GM21737 (cell line): ENCODE results near the gene ZNF280D.

Experiments used
- ATAC-seq: cut with Tn5 transposase; IDR thresholded peaks from one replicate; pipeline ENCODE4 v1.9.1; 2021; ENCODE audit warnings: mild to moderate bottlenecking, moderate library complexity; ENCODE audit not compliant: unreplicated experiment

ZNF280D gene

DNA sequence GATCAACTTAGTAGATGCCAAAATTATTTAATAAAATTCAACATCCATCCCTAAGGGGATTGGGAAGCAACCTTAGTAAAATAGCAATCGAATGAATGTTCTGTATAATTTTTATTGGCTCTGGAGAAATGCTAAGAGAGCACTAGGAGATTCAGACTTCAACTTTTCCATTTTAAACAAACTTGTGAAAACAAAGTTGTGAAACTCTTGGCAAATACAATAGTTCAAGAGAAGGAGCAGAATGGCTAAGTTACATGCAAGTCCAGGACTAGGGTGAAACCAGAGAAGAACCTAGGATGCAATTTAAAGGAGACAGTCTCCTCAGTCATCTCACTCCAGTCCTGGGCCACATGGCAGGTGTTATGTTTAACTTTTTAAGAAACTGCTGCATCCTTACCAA, 16.7 kb upstream of the ZNF280D start:
- no peak for ATAC-seq

DNA sequence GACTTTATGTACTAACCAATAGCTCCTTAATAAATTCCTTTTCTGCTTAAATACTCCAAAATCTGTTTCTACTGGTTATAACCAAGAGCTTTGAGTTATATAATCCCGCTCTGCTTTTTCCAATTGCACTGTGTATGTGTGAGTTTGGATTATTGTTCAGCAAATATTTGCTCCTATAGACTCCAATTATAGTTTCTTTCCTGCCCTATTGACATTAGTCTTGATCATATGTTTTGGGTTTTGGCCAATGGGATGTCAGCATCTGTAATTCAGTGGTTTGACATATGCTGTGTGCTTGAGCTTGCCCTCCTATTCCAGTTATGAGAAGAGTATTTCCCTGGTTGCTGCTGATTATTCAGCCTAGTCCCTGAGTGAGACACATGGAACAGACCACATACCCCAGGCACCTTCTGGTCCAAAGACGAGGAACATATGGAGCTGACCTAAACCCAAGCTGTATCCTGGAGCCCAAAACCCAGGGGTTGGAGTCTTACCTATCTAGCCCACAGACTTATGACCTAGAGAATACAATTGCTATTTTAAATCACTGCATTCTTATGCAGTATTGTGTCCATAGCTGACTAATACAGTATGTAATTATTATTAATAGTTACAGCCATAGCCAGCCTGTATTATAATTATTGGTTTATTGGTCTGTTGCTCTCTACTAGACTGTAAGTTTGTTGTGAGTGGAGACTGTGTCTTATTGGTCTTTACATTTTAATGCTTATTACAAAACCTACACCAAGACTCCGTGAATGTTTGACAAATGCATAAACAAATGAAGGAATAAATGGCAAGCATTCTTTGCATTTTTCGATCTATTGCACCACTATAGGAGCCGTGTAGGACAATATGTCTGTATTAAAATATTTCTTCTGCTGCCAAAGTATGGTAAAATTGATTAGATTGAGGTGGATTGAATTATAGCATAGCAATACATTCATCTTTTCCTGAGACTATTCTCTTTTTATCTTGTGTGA, 11.7 kb upstream of the ZNF280D start:
- no peak for ATAC-seq

DNA sequence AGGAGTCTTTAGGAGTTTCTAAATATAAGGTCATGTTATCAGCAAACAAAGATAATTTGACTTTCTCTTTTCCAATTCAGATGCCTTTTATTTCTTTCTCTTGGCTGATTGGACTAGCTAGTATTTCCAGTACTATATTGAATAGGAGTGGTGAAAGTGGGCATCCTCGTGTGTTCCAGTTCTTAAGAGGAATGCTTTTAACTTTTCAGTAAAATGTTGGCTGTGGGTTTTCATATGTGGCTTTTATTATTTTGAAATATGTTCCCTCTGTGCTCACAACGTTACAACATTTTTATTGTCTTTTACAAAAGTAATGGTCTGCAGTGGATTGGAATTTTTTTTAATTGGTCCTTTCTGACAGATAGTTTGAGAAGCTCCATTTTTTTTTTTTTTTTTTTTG, 8.2 kb upstream of the ZNF280D start:
- no peak for ATAC-seq

DNA sequence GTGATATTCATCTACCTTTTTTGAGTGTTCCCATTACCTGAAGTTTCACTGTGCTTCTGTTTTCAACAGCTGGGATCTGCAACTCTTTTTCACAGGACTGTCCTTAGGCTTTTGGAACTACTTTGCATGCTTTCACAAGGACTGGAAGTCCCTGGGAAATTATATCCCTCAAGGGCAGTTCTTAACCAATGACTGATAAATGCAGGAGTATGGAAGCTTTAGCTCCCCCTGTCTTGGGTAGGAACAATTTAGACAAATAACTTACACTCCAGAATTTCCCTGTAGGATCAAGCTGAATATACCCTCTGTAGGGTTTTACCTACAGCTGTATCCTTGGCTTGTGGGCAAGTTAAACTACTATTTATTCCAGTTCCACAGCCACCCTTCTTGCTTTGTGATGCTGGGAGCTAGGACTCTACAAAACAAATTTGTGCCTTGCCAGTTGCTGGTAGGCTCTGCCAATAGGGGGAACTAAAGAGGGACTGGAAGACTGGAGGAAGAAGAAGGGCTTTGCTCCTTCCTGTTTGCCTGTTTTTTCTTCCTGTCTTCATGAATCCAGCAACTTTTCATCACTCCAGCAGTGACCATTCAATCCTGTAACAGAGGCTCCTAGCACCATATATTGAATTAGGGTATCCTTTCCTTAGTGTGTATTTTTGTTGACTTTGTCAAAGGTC, 6.8 kb upstream of the ZNF280D start:
- ATAC-seq: no peak

DNA sequence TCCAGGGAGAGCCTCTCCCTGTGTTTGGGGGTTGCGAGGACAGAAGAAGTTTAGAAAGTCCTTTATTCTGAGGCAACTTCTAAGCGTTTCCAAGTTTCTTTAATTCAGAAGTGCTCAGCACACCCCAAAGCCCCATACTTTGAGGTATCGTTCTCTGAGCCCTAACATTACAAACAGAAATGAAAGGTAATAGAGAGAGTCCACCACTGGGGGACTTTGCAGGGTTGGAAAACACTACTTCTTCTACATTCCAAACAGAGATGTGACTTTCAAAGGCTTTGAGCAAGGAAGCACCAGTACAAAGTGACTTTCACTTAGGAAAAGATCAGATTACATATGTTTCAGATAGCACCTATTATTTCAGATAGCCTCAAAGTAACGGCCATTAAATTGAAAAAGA, 6.2 kb upstream of the ZNF280D start:
- ATAC-seq: no peak

DNA sequence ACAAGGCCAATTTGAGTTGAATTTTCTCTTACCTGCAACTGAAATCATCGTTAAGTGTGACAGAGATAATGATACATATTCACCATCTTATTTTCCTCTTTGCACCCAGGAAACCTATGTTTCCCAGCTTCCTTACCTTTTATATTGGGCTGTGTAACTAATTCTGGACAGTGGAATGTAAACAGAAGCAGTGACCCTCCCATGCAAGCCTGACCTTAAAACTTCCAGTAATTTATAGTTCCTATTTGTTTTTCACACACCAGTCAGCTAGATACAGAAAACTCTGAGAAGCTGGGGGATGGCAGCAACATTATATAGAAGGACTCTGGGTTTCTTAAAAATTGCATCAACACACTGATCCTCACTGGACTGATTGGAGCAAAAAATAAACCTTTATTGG, 4.5 kb upstream of the ZNF280D start:
- no peak for ATAC-seq

DNA sequence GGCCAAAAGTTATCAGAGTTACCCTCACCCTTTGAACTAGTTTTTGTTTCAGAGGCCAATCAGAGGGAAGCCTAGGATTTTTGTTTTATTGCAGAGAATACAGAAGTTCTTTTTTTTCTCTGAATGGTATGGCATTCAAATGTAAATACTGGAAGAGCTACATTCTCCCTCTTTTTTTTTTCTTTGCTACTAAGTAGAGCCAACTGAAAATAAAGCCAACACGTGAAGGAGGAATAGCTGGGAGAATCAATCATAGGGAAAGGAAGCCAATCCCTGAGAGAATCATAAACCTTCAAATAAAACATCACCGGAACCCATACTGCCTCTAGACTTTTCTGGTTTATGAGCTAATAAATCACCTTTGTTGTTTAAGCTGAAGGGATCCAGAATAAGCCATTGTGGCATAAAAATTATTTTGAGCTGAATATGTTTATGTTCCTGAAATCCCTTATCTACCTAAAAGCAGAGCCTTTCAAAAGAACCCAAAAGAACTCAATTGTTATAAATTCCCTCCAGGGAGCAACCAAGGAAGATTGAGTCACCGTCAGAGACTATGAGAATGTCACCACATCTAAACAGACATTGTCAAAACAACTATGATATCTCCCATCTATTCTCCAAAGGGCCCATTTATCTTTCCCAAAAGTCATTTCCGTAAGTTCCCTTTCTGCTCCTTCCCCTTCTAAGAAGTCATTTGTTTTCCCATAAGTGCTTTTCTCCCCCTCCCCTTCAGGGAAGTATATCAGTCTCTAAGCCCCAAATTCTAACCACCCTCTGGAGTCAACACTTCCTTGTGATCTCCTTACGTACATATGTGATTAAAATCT, 3.8 kb upstream of the ZNF280D start:
- no peak for ATAC-seq

DNA sequence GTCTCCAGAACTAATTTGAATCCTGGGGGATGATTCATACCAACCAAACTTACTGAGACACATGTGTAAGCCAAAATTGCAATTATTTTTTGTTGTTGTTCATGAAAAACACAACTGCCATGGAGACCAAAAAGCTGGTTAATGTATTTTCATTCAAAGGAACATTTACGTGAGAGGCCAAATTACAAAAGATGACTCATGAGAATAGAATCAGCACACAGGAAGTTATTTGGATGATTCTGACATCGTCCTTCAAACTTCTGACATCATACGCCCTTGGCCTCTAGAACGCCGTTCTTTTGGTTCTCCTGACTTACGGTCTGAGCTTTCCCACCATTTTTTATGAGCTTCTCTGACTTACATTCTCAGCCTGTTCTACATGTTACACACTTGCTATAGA, 3.0 kb upstream of the ZNF280D start:
- ATAC-seq: no peak

DNA sequence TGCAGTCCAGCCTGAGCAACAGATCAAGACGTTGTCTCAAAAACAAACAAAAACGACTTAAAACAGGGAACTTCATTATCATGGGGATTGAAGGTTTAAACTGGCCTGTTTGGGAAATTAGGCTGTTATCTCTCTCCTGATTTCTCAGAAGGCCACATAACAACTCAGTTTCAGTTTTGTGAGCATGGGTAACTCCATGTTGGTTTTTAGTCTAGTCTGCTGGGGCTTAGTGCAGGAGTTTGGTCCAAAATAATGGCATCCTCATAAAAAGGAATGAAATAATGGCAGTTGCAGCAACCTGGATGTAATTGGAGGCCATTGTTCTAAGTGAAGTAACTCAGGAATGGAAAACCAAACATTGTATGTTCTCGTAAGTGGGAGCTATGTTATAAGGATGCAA, 2.3 kb upstream of the ZNF280D start:
- ATAC-seq: no peak

DNA sequence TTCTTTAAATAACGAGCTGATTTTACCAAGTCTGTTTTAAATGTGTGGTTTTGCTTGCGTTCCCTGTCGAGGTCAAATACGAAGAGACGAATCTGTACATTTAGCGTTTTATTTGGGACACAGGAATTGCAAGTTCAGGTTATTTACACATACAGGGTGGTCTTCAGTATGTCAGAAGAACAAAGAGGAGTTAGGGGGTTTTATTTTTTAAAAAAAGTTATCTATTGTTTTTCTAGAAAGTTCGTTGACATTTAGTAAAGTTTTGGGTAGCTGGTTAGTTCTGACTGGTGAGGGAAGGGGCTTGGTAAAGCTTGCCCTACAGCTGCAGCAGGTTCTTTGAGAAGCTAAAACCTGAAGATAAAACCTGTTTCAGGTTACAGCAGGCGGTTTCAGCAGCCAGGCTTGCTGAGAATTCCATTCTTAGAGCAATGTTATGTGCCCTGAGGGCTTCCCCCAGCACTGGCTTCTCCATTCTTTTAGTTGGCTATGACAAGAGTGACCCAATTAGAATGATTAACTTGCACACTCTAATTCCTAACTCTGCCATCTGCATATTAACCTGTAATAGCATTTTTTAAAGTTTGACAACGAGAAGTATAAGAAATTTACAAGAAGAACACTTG, 815 bp upstream of the ZNF280D start:
- ATAC-seq: no peak

DNA sequence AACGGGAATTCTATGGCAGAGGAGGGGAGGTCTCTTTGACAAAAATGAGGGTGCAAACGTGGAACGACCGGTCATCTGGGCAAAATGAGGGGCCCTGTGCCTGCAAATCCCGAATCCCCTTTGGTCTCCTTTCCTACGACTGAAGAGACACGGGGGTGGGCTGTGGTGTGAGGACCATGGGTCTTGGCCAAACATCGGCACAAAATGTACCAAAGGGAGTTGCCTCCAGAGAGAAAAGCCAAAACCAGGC, 498 bp downstream of the ZNF280D start:
- no peak for ATAC-seq

DNA sequence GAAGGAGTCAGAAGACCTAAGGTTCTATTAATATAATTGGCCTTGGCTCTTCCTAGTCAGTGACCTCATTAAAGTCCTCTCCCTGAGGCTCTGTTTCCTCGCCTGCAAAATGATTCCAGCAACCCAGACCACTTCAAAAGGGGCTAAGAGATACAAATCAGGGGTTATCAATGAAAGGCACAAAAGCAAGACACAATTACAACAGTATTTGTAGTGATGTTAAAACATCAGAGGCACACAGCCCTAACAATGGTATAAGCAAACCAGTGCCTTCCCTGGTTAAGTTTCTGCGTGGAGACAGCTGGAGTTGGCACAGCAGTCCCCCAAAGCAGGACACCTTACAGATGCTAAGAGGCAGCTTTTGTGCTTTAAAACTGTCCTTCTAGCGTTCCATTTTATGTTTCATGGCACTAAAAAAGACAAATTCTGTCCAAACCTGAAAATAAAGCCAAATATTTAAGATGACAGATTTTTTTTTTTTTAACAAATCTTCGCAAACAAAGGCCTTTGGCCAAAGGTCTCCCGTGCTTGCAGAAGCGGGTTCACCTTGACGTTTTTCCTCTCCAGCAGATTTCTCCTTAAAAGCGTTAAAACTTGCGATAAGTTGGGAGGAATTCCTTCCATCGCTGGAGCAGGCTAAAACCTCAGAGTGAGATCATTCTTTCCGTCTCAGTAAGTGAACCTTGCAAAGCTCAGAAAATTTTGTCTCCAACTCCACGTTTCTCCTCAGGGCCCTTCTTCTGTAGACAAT, 999 bp downstream of the ZNF280D start:
- no peak for ATAC-seq

DNA sequence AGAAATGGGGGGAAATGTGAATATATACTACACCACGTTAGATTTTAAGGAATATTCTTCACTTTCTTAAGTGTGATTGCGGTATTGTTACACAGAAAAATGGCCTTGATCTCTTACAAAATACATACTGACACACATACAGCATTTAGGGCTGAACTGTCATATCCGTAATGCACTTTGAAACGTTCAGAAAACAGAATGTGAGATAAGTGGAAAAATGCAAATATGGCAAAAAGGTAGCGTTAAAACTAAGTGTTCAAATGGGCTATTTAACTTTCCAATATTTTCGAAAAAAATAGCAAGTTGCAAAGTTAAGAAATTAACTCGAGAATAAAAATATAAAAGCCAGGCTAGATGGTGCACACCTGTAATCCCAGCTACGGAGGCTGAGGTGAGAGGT, 1.8 kb downstream of the ZNF280D start:
- no peak for ATAC-seq

DNA sequence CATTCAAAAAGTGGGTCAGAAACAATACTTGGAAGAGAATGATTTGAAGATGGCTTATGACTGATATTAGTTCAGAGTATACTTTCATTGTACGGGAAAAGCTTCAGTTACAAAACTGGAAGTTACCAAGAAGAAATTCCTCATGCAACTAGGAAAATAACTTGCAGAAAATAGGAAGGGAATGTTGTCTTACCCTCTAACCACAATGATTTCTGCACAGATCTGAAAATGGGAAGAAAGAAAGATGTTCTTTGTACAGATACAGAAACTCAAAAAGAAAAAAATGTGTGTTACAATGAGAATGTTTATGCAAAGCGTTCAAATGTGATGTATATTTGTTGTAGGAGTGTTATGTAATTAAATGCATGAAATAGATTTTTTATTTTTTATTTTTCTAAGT, 3.7 kb downstream of the ZNF280D start:
- no peak for ATAC-seq

DNA sequence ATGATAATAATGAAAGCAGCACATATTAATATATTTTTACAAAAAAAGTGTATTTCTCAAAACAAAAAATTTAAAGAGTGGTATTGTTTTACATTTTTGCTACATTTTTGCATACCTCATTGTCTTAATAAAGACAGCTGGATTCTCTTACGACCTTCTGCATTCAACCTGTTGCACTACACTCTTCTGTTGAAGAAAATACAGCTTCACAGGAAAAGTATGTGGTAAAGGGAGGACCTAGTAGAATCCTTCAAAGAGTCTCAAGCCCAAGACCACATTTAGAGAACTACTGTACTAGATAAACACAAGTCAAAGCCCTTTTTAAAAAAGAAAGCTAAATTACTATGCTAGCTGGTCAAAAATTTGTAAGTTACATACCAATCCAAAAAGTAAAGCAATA, 7.9 kb downstream of the ZNF280D start:
- no peak for ATAC-seq

DNA sequence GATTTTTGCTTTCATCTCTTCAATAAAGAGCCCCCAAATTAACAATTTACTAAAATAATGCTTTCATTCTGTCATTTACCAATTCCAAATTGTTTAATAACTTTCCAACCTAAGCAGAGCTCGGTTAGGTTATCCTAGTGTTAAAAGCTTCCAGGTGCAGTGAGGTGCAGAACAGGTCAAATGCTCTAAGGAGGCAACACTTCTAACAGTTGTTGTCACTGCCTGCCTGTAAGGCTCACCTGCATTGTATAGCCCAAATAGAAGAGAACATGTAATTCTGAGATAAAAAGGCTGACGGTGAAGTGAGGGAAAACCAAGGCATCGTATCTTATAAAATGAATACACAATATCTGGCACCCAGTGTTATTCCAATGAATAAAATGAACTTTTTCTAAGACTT, 9.1 kb downstream of the ZNF280D start:
- ATAC-seq: no peak

DNA sequence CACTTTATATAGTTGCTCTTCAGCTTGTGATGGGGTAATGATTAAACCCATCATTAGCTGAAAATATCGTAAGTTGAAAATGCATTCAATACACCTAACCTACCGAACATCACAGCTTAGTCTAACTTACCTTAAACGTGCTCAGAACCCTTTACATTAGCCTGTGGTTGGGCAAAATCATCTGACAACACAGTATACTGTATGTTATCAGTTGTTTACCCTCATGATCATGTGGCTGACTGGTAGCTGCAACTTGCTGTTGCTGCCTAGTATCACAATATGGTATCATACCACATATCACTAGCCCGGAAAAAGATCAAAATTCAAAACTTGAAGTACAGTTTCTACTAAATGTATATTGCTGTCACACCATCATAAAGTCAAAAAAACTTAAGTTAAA, 9.5 kb downstream of the ZNF280D start:
- ATAC-seq: no peak

DNA sequence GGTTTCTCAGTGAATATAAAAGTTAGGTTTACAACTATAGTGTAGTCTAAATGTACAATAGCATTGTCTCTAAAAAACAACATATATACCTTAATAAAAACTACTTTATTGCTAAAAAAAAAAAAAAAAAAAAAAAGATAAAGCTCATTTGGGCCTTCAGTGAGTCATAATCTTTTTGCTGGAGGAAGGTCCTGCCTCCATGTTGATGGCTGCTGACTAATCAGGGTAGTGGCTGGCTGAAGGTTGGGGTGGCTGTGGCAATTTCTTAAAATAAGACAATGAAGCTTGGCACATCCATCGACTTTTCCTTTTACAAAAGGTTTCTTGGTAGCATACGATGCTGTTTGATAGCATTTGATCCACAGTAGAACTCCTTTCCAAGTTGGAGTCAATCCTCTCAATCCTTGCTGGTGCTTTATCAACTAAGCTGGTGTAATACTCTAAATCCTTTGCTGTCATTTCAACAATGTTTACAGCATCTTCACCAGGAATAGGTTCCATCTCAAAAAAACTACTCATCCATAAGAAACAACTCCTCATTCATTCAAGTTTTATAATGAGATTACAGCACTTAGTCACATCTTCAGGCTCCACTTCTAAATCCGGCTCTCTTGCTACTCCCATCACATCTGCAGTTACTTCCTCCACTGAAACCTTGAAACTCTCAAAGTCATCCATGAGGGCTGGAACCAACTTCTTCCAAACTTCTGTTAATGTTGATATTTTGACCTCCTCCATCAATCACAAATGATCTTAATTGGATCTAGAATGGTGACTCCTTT, 13.3 kb downstream of the ZNF280D start:
- ATAC-seq: no peak

DNA sequence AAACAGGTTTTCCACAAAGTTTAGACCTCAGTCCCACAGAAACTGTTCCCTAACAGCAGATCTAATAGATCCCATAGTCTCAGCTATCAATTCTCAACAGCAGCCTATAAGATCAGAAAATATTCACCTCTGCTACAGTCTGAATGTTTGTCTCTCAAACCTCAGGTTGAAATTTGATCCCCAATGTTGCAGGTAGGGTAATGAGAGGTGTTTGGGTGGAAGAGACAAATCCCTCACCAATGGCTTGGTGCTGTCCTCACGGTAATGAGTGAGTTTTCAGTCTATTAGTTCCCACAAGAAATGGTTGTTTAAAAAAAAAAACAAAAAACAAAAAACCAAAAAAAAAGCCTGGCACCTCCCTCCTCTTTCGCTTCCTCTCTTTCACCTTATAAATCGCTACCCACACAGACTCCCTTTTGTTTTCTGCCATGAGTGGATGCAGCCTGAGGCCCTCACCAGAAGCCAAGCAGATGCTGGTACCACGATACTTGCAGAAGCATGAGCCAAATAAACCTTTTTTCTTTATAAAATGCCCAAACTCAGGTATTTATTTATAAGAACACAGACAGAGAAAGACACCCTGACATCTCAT, 14.2 kb downstream of the ZNF280D start:
- ATAC-seq: no peak
